SK-N-SH (cell line): ENCODE results near the gene MAP4. TPM values are rescaled to one million over a fixed set of nuclear protein-coding genes. Genes with fewer than 3 reads are reported as not detected.

Experiments
- polyA plus RNA-seq, 3 experiments: library from polyadenylated mRNA; depleted of rRNA; stranded (reverse); fragments of >200 nt; gene quantifications; 2 replicates each; pipeline ENCODE4 v1.2.3, GENCODE V29; 2012
- small RNA-seq, 7 experiments: library from RNA; depleted of rRNA; stranded (forward); fragments of <200 nt; gene quantifications; one replicate each; pipeline ENCODE3, GENCODE V24; 2012

The MAP4 gene
- polyA plus RNA-seq, 1 of the 3 experiments (the other 2 are of a cell fraction), result 121 TPM

Small RNA genes within 50 kb of the gene (small RNA-seq; reads per million reads assigned to genes)
- 0 reads per million in 7 experiments for gene AC124916.2
- gene MIR1226, result 2.3 to 56.8 (median 6.5) reads per million in 7 experiments
- gene RF00019, result 0 reads per million in 7 experiments
- 0 reads per million in 7 experiments for gene RF02271

Other genes starting within 250 kb of the MAP4 start
- gene SMARCC1, start 234.5 kb downstream of the MAP4 start, polyA plus RNA-seq (2012; rRNA removed), result 16.2 and 16.5 TPM in 2 replicates
- 86.3 and 90.4 TPM in 2 replicates for gene DHX30, start 213.3 kb downstream of the MAP4 start, polyA plus RNA-seq (2012; rRNA removed)
- gene CDC25A, start 172.0 kb upstream of the MAP4 start, polyA plus RNA-seq (2012; rRNA removed), result 3.3 and 3.8 TPM in 2 replicates
- gene CAMP, start 207.1 kb upstream of the MAP4 start, polyA plus RNA-seq (2012; rRNA removed), result not detected in 2 replicates
- gene ZNF589, start 224.7 kb upstream of the MAP4 start, polyA plus RNA-seq (2012; rRNA removed), result 4.4 and 8.0 TPM in 2 replicates